GM19023 (cell line): ENCODE measurements around the gene PALLD.
"Not testable (repeated sequence)": the region's sequence is repeated elsewhere in the genome, so short reads cannot be mapped to it uniquely, and the experiment has no call there.

Experiments
- ATAC-seq: cut with Tn5 transposase; IDR thresholded peaks from one replicate; pipeline ENCODE4 v1.9.1; 2021; ENCODE audit warnings: mild to moderate bottlenecking, moderate library complexity; ENCODE audit not compliant: unreplicated experiment

Gene PALLD

DNA sequence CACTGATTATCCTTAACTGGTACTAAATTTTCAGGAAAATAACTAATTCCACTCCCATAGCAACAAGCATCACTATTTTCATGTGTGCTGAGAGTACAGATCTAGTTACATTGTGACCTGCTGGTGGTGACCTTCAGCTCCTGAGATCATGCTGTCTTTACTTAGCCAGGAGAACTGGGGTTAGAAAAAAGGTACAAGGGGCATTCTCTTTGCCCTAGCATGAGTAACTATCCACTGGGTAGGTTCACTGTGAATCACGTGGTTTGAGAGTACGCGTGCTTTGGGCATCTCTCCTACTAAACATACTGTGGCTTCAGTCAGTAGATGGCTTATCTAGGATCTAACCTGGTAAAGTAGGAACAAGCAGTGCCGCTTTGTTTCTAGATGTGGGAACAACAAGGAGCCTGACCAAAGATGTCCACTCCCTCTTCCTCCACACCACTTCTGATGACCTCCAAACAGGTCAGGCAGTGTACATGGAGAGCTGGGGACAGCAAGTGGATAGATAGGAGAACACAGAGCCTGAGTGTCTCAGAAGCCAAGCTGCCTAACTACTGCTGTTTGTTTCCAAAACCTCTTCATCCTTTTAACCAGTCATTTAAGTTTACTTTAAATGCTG is 423.0 kb downstream of the PALLD start:
- ATAC-seq: no peak

DNA sequence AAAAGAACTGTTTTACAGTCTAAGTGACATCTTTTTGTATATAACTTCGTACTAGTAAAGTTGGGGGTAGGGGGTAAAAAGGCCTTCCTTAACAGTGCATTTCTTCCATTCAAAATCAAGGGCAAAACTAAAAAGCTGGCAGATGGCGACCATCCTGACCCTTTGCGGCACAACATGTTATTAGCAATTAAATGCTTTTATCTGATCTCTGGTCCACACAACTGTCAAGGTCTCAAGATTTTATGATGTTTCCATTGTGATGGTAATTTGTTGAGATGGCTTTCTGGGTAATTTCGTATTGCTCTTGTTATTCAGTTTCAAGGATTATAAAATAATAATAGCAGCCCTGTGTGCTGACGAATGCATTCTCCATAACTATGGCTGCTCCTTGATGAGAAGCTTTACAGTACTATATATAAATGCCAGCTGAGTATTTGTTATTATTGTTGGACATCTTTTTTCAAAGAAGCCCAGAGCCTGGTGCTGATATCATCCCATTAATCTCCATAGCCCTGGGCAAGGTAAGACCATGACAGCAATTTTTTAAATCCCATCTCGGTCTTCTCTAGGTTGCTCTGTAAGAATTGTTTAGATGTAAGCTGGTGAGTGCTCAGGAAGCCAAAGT is 423.7 kb downstream of the PALLD start:
- no peak for ATAC-seq

DNA sequence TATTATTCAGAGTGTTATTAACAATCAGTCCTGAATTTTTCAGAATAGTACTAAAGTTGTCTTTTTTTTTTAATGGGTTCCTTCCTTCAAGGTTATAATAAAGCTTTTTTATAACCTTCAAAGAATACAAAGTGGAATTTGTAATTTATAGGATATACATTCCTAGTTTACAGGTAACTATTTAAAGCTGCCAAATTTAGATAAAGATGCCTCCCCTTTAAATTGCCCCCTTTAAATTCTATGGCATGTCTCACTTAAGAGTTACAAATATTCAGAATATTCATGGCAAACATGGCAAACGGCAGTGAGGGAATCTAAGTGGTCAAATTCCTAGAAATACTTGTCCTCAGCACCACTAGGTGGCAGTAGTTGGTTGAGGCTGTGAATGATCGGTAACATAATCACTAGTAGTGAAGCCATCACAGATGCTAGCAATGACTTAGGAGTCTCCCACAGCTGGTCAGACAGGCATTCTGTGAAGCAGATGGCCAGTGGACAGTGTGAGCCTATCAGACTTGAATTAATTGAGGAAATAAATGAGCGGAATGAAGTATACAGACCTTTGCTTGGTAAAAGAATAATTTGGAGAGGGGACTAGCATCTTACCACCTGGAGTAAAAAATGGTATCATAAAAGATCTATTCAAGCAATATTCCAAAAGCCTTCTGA is 426.8 kb downstream of the PALLD start:
- peak; percentile 73 for ATAC-seq

DNA sequence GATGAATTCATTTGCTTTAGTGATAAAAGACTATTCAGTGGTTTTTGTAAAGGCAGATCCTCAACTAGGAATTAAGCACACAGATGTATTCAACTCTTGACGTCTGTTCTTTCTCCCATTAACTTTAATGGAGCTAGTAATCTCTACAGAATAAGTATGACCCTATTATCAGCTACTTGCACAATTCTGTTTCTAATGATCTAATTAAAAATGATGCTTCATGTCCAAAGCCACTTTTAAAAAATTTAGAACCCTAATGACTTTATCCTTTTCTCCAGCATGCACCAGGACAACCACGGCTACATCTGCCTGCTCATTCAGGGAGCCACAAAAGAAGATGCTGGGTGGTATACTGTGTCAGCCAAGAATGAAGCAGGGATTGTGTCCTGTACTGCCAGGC is 427.8 kb downstream of the PALLD start:
- no peak for ATAC-seq

DNA sequence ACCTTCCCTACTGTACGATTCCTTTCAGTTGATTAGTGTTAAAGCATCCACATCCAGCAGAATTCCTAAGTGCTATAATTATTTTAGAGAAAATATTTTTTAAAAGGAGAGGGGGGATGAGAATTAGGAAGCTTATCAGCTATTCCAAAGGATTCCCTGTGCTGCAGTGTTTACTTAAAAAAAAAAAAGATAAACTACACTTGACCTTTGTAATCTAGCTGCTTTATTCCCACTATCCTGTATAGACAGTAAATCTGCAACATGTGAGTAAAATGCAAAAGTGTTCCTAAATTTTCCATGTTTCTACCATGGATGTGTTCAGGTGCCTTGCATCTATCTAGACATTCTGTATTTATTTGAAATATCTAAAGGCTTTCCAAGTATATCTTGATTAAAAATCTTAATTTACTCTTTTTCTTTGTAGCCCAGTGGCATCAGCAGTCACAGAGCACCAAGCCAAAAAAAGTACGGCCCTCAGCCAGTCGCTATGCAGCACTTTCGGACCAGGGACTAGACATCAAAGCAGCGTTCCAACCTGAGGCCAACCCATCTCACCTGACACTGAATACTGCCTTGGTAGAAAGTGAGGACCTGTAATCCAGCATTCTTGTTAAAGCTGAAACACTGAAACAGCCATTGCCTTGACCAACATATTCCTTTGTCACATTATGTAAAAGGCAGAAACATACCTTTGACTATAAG is 429.1 kb downstream of the PALLD start:
- ATAC-seq: no peak

DNA sequence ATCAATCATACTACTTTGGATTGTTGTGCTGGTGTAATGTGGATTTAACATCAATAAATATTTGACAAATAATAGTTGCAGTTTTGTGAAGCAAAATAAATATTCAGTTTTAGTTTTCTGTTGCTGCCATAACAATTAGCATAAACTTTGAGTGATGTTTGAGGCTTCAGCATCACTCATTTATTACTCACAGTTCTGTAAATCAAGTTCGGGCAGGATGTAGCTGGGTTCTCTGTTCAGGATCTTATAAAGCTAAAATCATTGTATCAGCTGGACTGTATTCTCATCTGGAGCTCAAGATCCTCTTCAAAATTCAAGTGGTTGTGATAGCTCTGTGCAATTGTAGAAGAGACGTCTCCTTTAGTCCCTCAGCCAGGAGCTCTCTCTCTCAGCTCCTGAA is 431.5 kb downstream of the PALLD start:
- no peak for ATAC-seq

DNA sequence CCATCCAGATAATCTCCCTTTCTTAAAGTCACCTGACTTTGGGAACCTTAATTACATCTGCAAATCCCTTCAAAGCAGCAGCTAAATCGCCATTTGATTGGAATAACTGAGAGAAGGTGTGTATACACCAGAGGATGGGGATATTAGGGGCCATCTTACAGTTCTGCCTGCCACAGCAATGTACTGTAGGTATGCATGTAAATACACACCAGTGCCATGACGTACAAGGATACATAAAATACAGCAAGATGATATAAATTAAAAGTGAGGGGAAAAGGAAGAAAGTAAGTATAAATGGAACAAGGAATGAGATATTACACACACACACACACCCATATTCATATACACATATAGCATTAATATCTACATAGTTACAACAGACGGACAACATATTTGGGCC is 432.0 kb downstream of the PALLD start:
- ATAC-seq: no peak

DNA sequence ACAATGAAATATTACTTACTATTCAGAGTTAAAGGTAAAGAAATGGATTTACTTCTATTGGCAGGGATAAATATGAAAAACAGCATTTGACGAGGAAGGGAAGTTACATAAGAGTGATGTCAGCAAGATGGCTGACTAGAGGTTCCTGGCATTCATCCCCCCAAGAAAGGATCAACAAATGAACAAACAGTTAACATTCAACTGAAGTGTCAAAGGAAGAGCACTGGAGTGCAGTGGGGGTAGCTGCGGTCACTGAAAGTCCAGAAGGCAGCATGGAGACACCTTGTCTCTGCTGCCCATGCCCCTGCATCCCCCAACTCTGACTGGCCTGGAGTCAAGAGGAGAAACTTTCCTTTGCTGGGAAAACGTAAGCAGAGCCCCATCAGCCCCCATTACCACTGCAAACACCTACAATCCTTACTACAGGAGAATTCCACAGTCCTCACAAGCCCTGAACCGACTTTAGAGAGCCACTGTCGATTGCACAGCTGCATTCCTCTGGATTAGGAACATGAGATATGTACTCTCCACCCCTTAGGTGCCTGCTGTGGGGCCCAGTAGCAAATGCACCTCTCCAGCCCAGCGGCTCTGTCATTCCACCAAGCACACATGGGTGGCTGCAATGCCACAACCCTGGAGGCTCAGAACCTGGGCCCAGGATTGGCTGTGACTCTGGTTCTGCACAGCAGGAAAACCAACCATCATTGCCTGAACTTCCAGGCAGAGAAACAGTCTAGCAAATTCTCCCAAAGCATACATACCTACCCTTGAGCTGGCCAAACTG is 433.8 kb downstream of the PALLD start:
- ATAC-seq: no peak

DNA sequence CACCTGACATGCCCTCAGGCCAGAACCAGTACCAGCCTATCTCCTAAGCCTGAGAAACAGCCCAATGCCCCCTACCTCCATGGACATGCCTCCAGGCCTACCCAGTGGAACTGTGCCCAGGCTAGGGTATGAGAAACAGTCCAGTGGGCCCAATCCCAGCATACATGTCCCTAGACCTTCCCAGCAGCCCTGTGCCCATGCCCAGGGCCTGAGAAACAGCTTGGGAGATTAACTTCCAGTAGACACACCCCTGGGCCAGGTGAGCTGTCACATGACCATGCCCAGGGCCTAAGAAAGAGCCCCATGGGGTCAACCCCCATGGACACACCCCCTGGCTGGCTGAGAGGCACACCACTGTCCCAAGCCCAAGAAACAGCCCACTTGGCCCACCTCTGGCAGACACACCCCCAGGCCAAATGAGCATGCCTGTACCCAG is 434.4 kb downstream of the PALLD start:
- ATAC-seq: no peak

DNA sequence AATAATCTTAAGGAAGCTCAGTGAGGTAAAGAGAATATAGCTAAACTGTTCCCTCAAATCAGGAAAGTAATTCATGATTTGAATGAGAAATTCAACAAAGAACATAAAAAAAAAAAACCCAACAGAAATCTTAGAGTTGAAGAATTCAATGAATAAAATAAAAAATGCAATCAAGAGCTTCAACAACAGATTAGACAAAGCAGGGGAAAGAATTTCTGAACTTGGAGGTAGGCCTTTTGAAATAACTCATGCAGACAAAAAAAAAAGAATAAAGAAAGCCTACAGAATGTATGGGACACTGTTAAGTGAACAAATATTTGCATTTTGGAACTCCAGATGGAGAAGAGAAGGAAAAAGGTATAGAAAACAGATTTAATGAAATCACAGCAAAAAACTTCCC is 435.3 kb downstream of the PALLD start:
- ATAC-seq: no peak

DNA sequence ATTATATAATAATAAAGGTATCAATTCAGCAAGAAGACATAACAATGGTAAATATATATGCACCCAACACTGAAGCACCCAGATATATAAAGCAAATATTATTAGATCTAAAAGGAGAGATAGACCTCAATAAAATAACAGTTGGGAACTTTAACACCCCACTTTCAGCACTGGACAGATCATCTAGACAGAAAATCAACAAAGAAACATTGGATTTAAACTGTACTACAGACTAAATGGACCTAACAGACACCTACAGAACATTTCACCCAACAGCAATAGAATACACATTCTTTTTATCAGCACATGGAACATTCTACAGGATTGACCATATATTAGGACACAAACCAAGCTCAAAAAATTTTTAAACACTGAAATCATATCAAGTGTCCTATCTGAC is 436.6 kb downstream of the PALLD start:
- ATAC-seq: no peak

DNA sequence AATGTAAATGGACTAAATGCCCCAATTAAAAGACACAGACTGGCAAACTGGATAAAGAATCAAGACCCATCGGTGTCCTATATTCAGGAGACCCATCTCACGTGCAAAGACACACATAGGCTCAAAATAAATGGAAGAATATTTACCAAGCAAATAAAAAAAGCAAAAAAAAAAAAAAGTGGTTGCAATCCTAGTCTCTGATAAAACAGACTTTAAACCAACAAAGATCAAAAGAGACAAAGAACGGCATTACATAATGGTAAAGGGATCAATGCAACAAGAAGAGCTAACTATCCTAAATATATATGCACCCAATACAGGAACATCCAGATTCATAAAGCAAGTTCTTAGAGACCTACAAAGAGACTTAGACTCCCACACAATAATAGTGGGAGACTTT is 440.6 kb downstream of the PALLD start:
- ATAC-seq: not testable (repeated sequence)

DNA sequence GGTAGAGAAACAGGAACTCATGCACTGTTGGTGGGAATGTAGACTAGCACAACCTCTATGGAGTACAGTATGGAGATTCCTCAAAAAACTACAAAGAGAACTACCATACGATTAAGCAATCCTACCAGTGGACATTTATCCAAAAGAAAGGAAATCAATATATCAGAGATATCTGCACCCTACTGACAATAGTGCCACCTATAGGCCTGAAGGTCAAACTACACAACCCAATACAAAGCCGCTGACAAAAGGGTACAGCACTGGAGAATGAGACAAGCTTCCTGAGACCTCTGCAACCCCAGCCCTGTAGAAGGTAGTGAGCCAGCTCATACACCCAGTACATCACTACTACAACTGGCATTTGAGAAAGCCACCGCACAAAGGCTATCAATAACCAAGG is 446.1 kb downstream of the PALLD start:
- ATAC-seq: no peak

DNA sequence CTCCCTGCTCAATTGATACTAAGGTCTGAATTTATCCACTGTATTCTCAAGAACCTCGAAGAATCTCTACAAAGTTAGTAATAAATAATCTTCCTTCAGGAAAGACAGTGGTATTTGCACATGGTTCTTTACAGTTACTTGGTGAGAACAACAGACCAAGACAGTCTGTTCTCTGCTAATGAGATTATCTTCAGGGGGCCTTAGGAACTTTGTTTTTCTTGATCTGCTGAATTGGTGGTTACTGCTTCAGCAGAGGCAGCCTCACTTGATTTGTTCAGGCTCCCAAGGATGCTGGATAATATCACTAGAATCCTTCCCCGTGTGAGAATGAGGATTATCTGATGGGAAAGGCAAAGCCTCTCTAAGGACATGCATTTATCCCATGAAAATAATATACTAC is 448.4 kb downstream of the PALLD start:
- no peak for ATAC-seq

DNA sequence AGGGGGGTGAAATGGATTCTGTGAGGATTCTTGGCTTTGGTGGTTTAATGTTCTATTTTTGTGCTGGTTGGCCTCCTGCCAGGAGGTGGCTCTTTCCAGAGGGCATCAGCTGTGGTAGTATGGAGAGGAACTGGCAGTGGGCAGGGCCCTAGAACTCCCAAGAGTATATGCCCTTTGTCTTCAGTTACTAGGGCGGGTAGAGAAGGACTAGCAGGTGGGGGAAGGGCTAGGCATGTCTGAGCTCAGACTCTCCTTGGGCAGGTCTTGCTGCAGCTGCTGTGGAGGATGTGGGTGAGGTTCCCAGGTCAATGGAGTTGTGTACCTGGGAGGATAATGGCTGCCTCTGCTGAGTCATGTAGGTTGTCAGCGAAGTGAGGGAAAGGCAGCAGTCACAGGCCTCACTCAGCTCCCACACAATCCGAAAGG is 456.0 kb downstream of the PALLD start:
- not testable (repeated sequence) for ATAC-seq

DNA sequence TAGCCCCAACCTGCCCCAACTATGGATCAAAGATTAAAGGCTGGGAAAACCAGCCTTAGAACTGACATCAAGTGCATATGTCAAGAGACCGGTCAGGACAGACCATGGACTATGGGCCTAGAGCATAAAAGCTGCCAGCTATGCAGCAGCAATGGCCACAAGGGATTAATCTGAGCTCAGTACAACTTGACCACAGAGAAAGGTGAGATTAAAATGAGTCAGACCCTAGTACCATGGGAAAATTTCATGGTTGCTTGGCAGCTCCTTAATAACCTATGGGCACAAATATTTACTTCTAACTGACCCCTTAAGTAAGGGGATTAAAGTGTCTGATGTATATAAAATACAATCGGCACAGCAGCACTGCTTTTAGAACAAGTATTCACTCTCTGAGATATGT is 458.8 kb downstream of the PALLD start:
- no peak for ATAC-seq

DNA sequence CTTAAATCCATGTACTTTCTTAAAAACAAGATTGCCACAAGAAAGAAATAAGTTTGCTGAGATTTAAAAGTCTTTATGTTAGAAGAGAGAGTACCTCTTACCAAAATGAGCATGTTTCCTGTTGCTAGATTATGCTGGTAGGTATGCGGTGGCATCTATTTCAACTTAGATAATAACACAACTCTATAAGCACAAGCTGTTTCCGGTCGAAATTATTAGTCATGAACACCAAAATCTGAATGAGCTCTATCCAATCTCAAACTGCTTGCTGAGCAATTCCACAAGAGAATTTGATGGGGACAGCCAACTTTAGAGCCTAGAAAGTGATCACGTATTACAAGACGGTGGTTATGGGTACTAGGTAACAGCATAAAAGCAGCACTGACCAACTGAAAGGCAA is 463.9 kb downstream of the PALLD start:
- no peak for ATAC-seq

DNA sequence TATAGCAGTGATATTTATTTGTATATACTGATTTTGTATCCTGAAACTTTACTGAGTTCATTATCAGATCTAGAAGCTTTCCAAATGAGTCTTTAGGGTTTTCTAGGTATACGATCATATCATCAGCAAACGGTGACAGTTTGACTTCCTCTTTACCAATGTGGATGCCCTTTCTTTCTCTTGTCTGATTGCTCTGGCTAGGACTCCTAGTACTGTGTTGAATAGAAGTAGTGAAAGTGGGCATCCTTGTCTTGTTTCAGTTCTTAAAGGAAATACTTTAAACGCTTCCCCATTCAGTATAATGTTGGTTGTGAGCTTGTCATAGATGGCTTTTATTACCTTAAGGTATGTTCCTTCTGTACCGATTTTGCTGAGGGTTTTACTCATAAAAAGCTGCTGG is 475.7 kb downstream of the PALLD start:
- no peak for ATAC-seq
